GM12891 (cell line): Measurements from ENCODE around the gene SLIT1.

Experiments
- PAX5 ChIP-seq: IDR thresholded peaks from 2 replicates; pipeline ENCODE4 v1.6.1; 2011; ENCODE audit warnings: low read length, moderate library complexity, mild to moderate bottlenecking; ENCODE audit not compliant: insufficient read depth, severe bottlenecking
- POLR2A ChIP-seq: IDR thresholded peaks from 2 replicates; pipeline ENCODE4 v1.6.1; 2011; ENCODE audit warnings: low read depth, low read length, control low read depth
- POLR2AphosphoS5 ChIP-seq: IDR thresholded peaks from 2 replicates; pipeline ENCODE4 v1.6.1; 2011; ENCODE audit warnings: low read depth, low read length, control low read depth
- POU2F2 ChIP-seq: IDR thresholded peaks from 2 replicates; pipeline ENCODE4 v1.6.1; 2011; ENCODE audit warnings: low read depth, mild to moderate bottlenecking, control low read depth, low read length, moderate library complexity
- SPI1 ChIP-seq: IDR thresholded peaks from 2 replicates; pipeline ENCODE4 v1.6.1; 2011; ENCODE audit warnings: low read depth, low read length, control low read depth
- TAF1 ChIP-seq: IDR thresholded peaks from 2 replicates; pipeline ENCODE4 v1.6.1; 2011; ENCODE audit warnings: low read depth, low read length, control low read depth

DNA sequence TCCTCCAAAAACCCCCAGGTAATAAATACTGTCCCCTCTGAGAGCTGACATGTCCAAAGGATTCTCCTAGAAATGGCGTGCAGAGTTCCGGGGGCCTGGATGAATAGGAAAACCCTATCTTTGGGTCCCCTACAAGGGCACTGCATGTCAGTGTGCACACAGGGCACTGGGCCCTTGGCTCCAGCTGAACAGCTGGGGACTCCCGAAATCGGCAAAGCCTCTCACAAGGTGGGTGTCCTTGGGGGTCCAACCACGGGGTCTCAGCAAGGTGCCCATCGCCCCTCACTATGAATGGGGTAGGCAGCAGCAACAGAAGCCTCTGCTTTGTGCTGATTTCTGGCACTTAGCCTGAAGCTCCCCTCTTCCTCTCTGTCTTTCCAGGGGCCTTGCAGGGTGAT is 46.1 kb downstream of the SLIT1 start:
- TF ChIP-seq TAF1 (no peak), POLR2A (no peak), POLR2AphosphoS5 (no peak), SPI1 (no peak), POU2F2 (no peak), PAX5 (no peak)
